GM21529 (cell line): ENCODE data around the gene CTDSP2.
A peak's percentile ranks its signal among the peaks of the same experiment; 100 is the strongest.
"Not testable (repeated sequence)": the region's sequence is repeated elsewhere in the genome, so short reads cannot be mapped to it uniquely, and the experiment has no call there.

ENCODE experiments used
- ATAC-seq: cut with Tn5 transposase; IDR thresholded peaks from one replicate; pipeline ENCODE4 v1.9.1; 2021; ENCODE audit not compliant: unreplicated experiment

The CTDSP2 gene

DNA sequence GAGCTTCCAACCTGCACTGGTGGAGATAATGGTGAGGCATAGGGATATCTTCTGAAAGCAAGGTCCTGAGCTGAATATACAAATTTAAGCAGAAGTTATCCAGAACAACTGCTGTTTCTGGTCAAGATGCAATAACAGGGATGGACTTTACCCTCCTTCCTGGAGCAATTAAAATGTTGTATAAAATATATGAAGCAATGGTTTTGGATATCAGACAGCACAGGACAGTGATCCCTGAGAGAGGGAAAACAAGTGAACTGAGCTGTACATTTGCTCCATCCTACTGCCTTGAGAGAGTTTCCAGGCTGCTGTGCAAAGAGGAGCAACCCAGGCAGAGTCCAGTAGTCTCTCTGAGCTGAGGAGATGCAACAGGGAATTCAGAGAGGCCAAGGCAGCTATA is 36.0 kb upstream of the CTDSP2 start:
- no peak for ATAC-seq

DNA sequence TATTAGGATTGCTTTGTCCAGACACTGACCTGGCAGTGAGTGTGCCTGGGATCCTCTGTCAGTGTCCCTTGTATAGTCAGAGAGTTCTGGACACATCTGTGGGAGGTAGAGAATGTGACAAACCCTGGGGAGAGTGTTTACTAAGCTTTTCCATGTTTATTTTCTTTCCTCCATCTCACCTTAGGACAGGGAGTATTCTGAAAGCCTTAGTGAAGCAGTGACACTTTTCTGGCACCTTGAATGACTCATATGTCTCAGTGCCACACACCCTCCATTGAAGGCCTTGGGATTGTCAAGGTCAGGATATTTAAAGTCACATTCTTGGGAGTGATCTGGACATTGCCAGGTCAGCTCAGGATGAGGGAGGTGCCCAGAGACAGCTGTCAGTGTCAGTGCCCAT is 34.9 kb upstream of the CTDSP2 start:
- no peak for ATAC-seq

DNA sequence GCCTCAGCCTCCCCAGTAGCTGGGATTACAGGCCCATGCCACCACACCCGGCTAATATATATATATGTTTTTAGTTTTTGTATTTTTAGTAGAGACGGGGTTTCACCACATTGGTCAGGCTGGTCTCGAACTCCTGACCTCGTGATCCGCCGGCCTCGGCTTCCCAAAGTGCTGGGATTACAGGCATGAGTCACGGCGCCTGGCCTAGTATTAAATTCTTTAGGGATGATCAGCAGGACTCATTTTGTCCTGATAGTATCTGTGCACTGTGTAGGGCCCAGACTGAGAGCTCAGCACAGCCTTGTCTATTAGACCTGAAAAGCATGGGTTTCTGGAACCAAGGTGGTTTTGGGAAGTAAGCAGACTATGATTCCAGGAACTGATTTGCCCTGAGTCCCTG is 34.5 kb upstream of the CTDSP2 start:
- not testable (repeated sequence) for ATAC-seq

DNA sequence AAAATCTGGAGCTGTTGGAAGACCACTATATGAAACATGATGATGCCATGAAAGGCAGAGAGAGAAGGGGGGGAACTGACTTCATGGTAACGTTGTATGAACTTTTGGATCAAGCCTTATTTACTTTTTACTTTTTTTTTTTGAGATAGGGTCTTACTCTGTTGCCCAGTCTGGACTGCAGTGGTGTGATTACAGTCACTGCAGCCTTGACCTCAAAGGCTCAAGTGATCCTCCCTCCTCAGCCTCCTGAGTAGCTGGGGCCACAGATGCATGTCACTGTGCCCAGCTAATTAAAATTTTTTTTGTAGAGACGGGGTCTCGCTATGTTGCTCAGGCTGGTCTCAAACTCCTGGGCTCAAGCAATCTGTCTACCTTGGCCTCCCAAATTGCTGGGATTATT is 31.3 kb upstream of the CTDSP2 start:
- ATAC-seq = no peak

DNA sequence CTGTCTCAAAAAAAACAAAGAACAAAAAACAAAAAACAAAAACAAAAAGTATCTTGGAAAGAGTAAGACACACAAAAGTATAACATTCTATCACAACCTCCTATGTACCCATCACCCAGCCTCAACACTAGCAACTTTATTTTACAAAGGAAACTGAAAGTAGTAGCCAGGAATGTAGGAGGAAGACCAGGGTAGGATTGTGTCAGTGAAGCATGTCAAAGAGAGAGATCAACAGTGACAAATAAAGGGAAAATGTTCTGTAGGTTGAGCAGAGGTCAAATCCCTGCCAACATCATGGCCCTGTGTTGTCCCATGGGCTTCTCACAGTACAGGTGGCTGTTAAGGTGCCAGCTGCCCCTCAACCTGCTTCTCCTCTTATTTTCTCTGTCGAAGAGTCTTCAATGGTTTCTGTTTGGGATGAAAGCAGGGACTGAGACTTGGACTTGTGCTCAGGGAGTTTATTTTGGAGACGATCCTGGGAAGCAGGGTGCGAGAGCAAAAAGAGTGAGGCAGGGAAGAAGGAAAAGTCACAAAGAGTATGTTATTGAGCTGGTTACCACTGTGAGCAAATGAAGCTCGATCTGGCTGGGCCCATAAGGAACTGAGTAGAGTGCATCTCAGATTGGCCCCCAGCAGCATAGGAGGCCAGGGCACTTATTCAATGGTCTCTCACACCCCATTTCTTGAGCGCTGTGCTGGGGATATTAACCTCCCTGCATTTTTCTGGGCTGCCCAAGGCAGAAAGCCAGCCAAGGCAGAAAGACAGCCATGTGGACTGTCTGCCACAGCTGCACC is 29.4 kb upstream of the CTDSP2 start:
- ATAC-seq = no peak

DNA sequence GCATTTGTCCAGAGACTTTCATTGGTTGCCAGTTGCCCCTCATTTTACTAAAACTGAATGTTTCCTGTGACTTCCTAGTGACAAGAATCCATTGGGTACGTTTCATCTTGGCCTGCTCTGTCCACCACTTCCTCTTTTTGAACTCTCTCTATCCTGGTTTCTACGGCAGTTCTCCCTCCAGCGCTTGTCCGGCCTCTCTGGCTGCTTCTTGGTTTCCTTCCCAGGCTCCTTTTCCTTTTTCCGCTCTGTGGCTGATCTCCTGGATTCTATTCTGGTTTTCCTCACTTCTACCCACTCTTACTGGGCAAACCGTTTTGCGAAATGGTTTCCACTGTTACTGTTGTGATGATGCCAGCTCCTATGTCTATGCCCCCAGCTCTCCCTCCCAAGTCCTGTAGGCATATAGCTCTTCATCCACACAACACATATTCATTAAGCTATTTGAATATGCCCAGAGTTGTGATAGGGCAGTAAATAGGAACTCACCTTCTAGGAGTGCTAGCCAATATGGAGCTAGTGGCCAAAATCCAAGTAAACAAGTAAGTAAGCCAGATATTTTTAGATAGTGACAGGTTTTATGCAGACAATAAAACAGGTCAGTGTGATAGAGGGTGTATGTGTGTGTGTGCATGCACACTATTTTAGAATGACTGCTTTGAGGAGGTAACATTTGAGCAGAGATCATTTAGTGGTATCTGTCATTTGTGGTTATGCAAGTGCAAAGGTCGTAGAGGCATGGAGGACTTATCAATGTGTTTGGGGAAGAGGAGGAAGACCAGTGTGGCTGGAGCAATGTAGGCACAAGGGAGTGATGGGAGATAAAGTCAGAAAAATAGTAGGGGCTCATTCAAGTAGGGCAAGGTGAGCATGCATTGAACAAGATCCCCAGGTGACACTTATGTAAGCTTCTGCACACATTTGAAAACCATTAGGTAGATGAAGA is 27.9 kb upstream of the CTDSP2 start:
- no peak for ATAC-seq

DNA sequence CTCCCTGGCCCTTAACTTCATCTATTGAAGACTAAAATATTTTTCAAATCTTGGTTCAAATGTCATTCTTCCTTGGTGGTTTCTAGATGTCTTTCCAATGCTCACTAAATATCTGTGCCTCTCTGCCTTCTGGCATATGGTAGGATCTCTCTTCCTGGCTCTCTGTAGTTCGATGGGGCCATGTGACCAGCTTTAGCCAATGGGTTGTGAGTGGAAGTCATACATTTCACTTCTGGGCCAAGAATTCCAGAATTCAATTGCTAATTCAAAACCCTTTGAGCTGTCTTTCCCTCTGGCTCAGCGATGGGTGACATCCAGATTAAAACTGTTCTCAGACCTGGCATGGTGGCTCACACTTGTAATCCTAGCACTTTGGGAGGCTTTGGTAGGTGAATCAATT is 25.8 kb upstream of the CTDSP2 start:
- ATAC-seq = no peak

DNA sequence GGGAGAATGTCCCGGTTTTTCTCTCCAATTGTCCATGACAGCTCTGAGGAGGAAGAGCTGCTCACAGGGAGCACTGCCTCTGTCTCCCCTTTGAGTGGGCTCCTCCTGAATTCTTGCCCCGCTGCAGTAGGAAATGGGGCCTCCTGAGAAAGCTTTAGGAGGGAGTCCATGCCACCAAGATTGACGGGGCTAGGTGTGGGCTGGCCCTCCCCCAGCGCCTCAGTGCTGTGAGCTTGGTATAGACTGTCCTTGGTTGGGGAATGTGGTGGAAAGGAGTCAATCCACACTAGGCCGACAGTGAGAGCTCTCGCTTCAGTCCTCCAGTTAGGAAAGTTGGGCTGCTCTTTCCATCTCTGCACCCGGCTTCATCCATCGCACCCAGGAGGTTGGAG is 23.4 kb upstream of the CTDSP2 start:
- no peak for ATAC-seq

DNA sequence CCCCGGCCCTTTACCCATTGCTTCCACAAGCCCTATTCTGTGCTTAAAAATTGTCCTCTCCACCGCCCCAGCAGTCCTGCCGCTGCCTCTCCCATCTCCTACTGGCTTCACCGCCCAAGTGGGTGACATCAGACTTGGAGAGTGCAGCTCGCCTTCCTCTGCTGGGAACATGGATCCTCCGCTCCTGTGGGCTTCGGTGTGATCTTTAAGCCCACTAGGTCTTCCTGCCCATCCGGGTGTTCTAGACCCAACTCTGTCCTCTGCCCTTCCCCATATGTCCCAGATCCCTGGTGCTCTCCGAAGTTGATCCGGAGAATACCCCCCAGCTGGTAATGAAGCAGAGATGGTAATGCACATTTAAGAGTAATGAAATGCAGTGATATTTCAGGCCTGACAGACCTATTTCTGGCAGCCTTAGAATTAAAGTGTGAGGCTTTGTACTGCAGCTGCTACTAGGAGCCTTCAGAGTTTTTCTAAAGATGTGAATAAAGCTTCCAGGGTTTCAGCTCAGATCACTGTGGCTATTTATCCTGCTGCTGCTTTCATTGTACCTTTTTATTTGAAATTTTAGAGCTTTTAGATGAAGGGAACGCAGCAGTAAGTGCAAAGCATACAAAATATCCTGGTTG is 22.9 kb upstream of the CTDSP2 start:
- no peak for ATAC-seq

DNA sequence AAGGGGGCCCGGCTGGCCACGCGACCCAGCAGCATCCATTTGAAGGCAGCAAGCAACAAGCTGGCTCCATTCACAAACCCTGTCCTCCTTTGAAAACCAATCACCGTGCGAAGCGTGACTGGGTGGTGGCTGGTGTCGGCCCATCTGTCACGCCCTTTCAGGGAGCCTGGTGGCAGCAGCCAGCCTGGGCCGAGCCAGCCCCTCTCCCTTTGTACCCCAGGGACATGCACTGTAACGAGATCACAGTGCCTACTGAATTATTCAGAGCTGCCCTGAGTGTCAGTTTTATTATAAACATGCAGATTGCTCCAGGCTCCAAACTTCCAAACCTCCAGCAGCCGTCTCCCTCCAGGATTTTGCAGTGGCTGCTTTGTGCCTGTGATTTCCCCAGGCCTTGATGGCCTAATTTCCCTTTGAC is 22.3 kb upstream of the CTDSP2 start:
- ATAC-seq = no peak

DNA sequence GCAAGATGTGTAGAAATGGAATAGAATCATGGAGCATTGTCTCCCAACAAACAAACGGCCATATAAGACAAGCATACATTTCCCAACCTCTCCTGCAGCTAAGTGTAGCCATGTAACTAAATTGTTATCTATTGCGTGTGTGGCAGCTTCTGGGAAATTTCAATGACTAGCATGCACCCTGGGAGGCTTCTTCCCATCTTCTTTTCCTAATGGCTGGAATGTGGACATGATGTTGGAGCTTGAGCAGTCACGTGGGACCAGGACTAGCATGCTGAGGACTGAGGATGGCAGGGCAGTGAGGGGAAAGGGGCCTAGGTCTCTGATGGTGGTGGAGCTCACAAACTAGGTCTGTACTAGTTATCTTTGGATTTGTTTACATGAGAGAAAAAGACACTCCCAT is 21.7 kb upstream of the CTDSP2 start:
- no peak for ATAC-seq

DNA sequence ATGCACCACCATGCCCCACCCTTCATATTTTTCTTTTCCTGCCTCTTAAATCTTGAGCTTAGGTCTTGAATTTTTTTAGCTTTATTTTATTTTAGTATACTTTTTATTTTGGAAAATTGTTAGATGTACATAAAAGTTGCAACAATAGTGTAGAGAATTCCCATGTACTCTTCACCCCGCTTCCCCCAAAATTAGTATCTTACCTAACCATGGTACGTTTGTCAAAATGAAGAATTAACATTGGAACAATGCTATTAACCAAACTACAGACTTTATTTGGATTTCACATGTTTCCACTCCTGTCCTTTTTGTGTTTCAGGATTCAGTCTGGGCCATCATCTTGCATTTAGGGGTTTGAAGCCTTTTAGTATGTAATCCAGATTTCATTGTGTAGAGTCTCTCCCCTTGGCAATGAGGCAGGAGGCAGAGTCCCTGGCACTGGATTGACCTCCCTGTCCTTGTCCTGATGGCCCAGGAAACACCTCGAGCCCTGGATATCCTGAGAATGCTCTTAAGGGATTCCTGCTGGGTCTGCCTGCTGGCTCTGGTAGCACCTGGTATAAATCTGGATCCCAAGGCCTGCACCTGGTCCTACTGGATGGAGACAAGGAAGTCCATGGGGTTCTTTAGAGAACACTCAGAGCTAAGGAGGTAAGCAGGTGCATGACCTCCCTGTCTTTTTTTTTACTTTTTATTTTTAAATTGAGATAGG is 19.9 kb upstream of the CTDSP2 start:
- ATAC-seq = no peak

DNA sequence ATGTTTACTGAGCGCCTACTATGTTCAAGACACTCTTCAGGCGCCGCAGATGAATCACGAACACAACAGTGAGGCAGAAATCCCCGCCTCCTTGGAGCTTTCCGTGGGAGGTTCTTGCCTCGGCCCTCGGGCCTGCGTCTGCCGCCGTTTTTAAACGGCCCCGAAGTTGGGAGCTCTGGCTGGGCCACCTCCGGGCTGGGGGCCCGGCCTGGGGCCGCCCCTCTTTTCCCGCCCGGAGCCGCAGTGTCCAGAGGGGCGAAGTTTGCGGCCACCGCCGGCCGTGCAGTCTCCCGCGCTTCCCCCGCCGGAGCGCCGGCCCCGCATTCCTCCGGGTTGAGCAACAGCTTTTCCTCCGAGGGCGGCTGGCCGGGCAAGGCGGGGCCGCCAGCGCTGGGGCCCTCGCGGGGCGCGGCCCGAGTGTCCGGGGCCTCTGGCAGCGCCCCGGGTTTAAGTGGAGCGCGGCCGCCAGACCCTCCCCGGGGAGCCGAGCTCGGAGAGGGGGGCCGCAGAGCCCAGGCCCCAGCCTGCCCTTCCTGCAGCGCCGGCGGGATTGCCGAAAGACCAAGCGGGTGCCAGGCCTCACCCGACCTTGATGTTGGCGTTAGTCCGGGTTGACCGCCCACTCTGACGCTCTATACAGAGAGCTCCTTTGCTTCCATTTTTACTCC is 18.7 kb upstream of the CTDSP2 start:
- ATAC-seq = peak; percentile 74

DNA sequence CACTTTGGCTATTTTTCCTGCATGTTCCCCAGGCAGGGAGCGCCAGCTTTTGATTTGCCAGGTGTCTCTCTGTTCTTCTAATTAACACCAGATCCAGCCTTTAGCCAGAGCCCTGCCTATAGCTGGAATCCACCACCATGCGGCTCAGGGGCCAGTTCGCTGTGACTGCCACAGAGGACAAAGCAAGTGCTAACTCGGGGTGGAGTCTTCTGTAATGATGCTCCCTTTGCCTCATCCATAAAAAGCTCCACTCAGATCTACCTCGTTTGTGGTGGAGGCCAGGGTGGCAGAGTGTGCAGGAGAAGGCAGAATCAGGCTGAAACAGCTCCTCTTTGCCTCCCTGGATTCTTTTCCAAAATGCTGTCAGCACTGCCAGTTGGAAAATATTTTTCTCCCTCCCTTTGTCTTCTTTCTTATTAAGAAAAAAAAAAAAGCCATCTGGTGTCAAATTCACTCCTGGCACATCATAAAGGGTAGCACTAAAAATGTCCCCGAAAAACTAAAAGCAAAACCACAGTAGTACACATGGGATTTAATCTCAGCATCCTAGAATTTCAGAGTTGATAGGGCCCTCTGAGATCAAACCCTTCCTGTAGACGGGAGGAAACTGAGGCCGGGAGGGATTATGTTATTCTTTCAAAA is 18.0 kb upstream of the CTDSP2 start:
- ATAC-seq = no peak

DNA sequence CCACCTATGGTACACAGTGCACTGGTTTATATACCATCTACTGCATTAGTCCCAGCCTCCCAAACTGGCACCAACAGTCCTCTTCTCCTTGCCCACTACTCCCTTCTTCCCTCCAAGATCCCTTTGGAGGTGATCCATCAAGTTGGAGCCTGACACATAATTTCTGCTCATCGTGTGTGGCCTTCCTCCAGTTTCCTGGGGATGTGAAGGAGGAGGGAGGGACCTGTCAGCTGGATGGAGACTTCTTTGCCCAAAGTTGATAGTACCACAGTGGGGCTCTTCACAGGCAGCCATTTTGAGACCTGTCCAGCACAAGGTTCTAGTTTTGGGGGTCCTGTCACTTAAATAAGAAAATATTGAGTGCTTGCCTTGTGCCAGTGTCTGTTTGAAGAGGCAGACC is 17.1 kb upstream of the CTDSP2 start:
- no peak for ATAC-seq

DNA sequence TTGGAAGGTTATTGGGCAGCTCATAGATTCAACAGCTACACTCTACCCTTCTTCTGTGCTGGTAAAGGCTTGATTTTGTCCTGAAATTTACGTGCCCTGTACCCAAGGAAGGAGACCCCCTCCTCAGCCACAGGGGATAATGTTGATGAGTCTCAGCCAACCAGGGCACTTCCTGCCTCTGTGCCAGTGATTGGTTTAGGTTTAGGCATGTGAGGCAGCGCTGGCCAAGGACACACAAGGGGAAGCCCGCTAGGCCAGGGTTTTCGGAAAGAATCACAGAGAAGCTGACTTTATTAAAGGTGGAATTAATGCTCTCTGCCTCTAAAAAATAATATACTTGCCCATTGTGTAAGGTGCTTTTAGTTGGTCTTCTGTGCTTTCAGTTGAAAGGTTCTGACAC is 15.4 kb upstream of the CTDSP2 start:
- no peak for ATAC-seq

DNA sequence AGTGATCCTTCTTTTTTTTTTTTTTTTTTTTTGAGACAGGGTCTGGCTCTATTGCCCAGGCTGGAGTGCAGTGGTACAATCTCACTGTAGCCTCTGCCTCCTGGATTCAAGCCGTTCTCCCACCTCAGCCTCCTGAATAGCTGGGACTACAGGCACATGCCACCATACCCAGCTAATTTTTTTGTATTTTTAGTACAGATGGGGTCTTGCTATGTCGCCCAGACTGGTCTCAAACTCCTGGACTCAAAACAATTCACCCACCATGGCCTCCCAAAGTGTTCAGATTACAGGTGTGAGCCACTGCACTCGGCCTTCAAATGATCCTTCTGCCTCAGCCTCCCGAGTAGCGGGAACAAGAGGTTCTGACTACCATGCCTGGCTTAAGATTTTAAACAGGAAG is 14.4 kb upstream of the CTDSP2 start:
- not testable (repeated sequence) for ATAC-seq

DNA sequence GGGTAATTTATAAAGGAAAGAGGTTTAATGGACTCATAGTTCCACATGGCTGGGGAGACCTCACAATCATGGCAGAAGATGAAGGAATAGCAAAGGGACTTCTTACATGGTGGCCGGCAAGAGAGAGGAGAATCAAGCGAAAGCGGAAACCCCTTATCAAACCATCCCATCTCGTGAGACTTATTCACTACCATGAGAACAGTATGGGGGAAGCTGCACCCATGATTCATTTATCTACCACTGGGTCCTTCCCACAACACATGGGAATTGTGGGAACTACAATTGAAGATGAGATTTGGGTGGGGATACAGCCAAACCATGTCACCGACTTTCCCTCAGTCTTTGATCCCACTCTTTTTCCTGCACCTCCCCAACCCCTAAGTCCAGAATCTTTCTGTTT is 12.6 kb upstream of the CTDSP2 start:
- ATAC-seq = no peak

DNA sequence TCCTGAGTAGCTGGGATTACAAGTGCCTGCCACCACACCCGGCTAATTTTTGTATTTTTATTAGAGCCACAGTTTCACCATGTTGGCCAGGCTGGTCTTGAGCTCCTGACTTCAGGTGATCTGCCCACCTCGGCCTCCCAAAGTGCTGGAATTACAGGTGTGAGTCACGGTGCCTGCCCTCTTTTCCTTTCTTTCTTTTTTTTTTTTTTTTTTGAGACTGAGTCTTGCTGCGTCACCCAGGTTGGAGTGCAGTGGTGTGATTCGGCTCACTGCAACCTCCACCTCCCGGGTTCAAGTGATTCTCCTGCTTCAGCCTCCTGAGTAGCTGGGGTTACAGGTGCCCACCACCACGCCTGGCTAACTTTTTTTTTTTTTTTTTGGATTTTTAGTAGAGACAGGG is 11.6 kb upstream of the CTDSP2 start:
- not testable (repeated sequence) for ATAC-seq

DNA sequence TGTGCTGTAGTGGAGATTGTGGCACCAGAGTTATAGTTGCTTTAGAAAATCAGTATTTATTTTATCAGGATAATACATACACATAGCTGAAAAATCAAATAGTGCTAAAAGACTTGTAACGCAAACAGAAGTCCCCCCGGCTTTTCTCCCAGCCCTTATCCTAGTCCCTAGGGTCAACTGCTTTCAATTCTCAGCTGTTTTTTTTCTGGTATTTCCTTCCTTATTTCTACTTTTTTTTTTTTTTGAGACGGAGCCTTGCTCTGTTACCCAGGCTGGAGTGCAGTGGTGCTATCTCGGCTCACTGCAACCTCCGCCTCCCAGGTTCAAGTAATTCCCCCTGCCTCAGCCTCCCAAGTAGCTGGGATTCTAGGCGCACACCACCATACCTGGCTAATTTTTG is 8.4 kb upstream of the CTDSP2 start:
- ATAC-seq = no peak
